ENCODE measurements around the gene ADGRL1. TPM values are rescaled to one million over a fixed set of nuclear protein-coding genes. Genes with fewer than 3 reads are reported as not detected.
A peak's percentile ranks its signal among the peaks of the same experiment; 100 is the strongest.
"Not testable (repeated sequence)": the region's sequence is repeated elsewhere in the genome, so short reads cannot be mapped to it uniquely, and the experiment has no call there.

ADGRL1 gene
- total RNA-seq, 1 donor from 2014 or later: 2.1 TPM

GRCh38 chr19:14218620-14219330 lies 12.8 kb upstream of the ADGRL1 start:
- Histone ChIP-seq H3K36me3 (ENCODE audit: control insufficient read depth, insufficient read depth, low read length) (no peaks in the 10 kb centered on the region), H3K27me3 (ENCODE audit: control insufficient read depth, insufficient read depth, low read length) (no peaks in the 10 kb centered on the region), H3K4me3 (ENCODE audit: low read depth, low read length) (no peak overlapping the region)
- FAIRE-seq: no peak
- no peak for TF ChIP-seq CTCF (IDR thresholded peaks at IDR 0.05; ENCODE audit: insufficient read depth, low read length, severe bottlenecking)
- DNase-seq (ENCODE audit: low read depth): no peak

DNA sequence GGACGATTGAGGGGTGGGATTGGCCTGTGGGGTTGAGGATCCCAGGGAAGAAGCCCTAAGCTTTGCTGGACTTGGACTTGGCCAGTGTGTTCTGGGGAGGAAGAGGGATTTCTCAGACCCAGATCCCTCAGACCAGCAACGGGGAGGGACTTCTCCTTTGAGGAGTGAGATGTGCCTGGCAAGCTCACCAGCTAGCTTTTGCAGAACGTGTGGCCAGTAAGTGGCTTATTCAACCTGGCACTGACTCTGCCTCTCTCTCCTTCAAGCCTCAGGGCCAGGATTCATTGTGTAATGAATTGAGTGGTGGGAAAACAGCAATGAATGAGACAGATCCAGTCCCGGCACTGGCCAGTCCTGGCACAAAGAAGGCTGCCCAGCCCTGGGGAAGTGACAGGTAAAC lies 11.9 kb upstream of the ADGRL1 start:
- FAIRE-seq: peak; percentile 13

GRCh38 chr19:14214580-14214979 lies 8.6 kb upstream of the ADGRL1 start:
- peaks cover 2% of the 10 kb centered on the region for H3K27me3 ChIP-seq (ENCODE audit: control insufficient read depth, insufficient read depth, low read length)
- H3K36me3 ChIP-seq (ENCODE audit: control insufficient read depth, insufficient read depth, low read length): no peaks in the 10 kb centered on the region
- no peak for TF ChIP-seq CTCF (IDR thresholded peaks at IDR 0.05; ENCODE audit: insufficient read depth, low read length, severe bottlenecking)
- FAIRE-seq (no peak), DNase-seq (ENCODE audit: low read depth) (no peak)
- H3K4me3 ChIP-seq (ENCODE audit: low read depth, low read length): no peak overlapping the region

More for the DNA sequence above, 11.9 kb upstream of the ADGRL1 start:
- DNase-seq (ENCODE audit: low read depth); H3K4me3 ChIP-seq (ENCODE audit: low read depth, low read length); H3K27me3 ChIP-seq (ENCODE audit: control insufficient read depth, insufficient read depth, low read length); H3K36me3 ChIP-seq (ENCODE audit: control insufficient read depth, insufficient read depth, low read length): not testable (repeated sequence)

DNA sequence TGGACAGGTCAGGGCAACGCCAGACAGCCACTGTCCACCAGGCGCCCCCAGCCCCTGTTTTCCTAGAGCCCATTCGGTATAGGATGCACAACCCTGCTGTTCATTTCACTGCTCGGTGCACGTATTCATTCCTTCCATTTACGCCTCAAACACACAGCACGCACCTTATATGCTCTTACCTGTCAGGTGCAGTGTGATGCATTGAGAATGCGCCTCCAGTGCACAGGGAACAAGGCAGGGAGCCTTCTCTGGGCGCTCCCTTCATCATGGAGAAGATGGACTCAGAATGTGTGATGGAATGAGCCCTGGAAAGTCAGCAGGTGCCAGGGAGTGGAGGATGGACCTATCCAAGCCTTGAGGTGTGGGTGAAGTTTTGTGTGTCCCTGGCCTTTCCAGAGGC lies 4.2 kb upstream of the ADGRL1 start:
- not testable (repeated sequence) for H3K36me3 ChIP-seq (ENCODE audit: control insufficient read depth, insufficient read depth, low read length); H3K4me3 ChIP-seq (ENCODE audit: low read depth, low read length); H3K27me3 ChIP-seq (ENCODE audit: control insufficient read depth, insufficient read depth, low read length); DNase-seq (ENCODE audit: low read depth)
- FAIRE-seq: peak; percentile 94

DNA sequence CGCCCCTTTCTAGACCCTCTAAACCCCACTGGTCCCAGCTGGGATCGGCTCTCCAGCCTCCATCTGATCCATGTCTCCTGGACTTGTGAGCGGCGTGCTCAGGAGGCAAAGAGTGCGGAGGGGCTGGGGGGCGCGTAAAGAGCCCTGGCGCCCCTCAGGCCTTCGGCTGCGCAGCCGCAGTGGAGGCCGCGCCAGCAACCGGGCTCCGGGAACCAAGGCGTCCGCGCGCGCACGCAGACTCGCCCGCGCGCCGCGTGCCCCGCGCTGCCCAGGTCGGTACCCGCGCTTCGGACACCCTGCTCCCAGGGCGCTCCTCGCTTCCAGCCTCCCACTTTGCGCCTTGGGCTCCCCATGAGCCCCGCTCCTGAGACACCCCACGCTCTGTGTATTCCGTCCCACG lies 3.4 kb upstream of the ADGRL1 start:
- not testable (repeated sequence) for H3K27me3 ChIP-seq (ENCODE audit: control insufficient read depth, insufficient read depth, low read length); FAIRE-seq; H3K4me3 ChIP-seq (ENCODE audit: low read depth, low read length); H3K36me3 ChIP-seq (ENCODE audit: control insufficient read depth, insufficient read depth, low read length); DNase-seq (ENCODE audit: low read depth)

GRCh38 chr19:14208496-14208895 lies 2.5 kb upstream of the ADGRL1 start:
- not testable (repeated sequence) for H3K4me3 ChIP-seq (ENCODE audit: low read depth, low read length); H3K27me3 ChIP-seq (ENCODE audit: control insufficient read depth, insufficient read depth, low read length); H3K36me3 ChIP-seq (ENCODE audit: control insufficient read depth, insufficient read depth, low read length); FAIRE-seq; DNase-seq (ENCODE audit: low read depth)

DNA sequence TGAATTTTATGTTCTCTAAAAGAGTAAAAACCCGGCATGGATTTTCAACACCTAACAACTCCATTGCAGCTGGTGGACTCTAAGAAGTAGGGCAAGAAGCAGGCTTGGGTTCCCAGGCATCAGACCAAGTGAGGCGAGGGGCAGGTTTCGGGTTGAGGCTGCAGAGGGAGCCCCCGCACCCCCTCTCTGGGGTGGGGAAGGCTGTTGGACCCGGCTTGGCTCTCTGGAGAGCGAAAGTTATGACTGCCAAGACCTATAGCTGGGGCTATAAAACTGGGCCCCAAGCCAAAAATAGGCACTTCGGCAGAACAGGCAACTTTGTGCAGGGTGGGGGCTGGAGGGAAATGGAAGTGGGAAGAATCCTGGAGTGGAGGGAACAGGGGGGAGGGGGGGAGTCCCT lies 1.8 kb upstream of the ADGRL1 start:
- DNase-seq (ENCODE audit: low read depth); H3K36me3 ChIP-seq (ENCODE audit: control insufficient read depth, insufficient read depth, low read length); H3K4me3 ChIP-seq (ENCODE audit: low read depth, low read length); H3K27me3 ChIP-seq (ENCODE audit: control insufficient read depth, insufficient read depth, low read length): not testable (repeated sequence)
- peak; percentile 68 for FAIRE-seq

DNA sequence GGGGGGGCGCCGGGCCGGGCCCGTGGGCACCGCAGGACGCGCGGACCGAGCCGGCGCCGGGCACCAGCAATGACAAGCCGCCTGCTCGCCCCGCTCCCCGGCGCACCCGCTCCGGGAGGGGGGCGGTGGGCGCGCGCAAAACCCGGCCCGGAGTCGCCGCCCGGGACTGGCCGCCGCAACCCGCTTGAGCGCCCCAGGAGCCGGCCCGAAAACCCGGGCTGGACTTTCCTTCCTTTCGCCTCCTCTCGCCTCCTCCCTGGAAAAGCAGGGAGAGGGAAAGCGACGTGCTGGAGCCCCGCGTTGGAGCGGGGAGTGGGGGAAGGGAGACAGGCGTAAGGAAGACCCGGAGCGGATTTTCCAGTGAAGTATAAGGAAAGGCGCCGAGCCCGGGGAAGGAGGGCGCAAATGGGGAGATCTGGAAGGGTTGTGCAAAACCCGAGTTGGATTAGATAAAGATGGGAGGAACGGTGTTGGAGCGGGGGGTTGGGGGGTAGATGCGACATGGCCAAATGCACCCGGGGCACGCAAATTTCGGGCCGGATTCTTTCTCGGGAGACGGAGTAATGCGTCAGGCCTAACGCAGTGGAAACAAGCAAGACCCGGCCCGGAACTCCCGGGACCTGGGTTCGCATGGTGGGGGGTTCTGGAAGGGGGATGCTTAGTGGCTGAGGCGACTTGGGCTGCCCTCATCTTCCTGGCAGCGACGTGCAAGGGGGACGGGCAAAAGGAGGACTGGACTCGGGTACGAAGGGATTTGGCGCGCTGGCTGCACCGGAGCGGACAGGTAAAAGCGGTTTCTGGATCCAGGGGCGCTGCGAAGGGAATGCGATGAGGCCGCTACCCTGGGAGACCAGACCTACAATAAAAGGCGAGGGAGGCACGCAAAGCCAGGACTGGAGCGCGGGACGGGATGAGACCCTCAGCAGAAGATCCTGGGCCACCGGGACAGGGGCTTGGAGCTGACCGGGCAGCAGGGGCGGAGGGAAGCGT lies 1.1 kb upstream of the ADGRL1 start:
- FAIRE-seq; H3K36me3 ChIP-seq (ENCODE audit: control insufficient read depth, insufficient read depth, low read length); H3K27me3 ChIP-seq (ENCODE audit: control insufficient read depth, insufficient read depth, low read length): not testable (repeated sequence)
- peak overlapping the region; percentile 36 for H3K4me3 ChIP-seq (ENCODE audit: low read depth, low read length)
- peak; percentile 59 for DNase-seq (ENCODE audit: low read depth)

- not testable (repeated sequence) for H3K27me3 ChIP-seq (ENCODE audit: control insufficient read depth, insufficient read depth, low read length); H3K36me3 ChIP-seq (ENCODE audit: control insufficient read depth, insufficient read depth, low read length); DNase-seq (ENCODE audit: low read depth); FAIRE-seq
- peak overlapping the region; percentile 36 for H3K4me3 ChIP-seq (ENCODE audit: low read depth, low read length)
Measured at GRCh38 chr19:14206308-14206707, 339 bp upstream of the ADGRL1 start.

DNA sequence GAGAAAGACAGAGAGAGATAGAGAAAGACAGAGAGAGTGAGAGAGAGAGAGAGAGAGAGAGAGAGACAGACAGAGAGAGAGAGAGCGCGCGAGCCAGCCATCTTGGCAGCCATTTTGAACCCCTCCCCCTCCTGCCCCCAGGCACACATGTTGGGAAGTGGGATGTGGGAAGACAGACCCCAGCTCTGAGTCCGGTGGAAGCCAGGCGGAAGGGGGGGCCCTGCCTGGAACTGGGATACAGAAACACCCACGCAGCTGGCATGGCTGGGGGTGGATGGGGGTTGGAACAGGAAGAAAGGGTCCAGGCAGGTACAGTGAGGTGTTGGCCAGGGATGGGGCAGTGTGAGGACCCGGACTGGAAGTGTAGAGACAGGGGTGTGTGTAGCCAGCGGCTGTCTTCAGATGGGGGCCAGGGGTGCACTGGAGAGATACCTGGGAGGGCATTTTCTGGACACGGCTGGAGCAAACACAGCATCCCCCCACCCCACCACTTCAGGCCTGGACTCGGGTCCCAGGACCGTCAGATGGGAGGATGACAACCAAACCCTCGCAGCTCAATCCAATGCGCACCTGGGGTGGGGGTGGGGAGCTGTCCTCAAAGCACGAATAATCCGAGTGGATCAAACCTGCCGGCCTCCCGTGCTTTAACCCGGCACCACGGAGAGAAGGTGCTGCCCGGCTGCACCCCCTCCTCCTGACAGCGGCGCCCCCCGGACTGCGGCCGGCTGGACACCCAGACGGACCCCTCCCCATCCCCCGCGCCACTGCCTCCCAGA lies 1.1 kb downstream of the ADGRL1 start:
- not testable (repeated sequence) for H3K27me3 ChIP-seq (ENCODE audit: control insufficient read depth, insufficient read depth, low read length); H3K36me3 ChIP-seq (ENCODE audit: control insufficient read depth, insufficient read depth, low read length); DNase-seq (ENCODE audit: low read depth); FAIRE-seq
- H3K4me3 ChIP-seq (ENCODE audit: low read depth, low read length): peak overlapping the region; percentile 28

DNA sequence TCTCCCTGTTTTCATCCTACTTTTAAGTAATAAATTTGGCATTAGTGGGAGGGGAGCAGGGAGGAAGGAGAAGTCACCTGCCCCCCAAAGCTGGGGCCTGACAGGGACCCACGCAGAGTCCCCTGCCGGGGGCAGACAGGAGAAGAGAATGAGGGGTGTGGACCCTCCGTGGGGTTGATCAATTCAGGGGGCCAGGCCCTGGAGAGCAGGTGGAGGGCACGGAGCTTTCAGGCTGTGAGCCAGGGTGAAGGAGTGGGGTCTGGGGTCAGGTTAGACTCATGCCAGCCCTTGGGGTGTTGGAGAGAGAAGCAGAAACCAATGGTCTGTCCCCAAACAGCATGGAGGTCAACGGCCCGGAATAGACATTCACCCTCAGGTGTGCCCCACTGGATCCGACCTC lies 1.8 kb downstream of the ADGRL1 start:
- H3K36me3 ChIP-seq (ENCODE audit: control insufficient read depth, insufficient read depth, low read length); H3K4me3 ChIP-seq (ENCODE audit: low read depth, low read length); DNase-seq (ENCODE audit: low read depth); H3K27me3 ChIP-seq (ENCODE audit: control insufficient read depth, insufficient read depth, low read length); FAIRE-seq: not testable (repeated sequence)

DNA sequence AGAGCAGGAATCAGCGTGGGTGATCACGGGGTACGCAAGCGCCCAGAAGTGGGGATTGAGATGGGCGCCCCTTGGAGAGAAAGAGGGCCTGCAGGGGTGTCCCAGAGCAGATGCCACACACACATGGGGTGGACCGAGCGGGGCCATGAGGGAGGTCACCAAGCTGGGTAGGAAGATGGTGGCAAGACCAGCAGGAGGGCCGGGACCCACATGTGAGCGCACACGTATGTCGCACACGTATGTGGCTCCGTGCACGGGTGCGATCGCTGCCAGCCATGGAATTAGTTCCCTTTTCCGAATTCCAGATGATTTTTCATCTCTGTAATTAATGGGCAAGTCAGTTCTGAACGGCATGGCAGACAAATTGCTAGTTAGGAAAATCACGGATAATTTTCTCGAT lies 2.2 kb downstream of the ADGRL1 start:
- not testable (repeated sequence) for FAIRE-seq; H3K36me3 ChIP-seq (ENCODE audit: control insufficient read depth, insufficient read depth, low read length); DNase-seq (ENCODE audit: low read depth); H3K27me3 ChIP-seq (ENCODE audit: control insufficient read depth, insufficient read depth, low read length); H3K4me3 ChIP-seq (ENCODE audit: low read depth, low read length)

Data from bronchial epithelial cell (primary cell).